Stomach (tissue), 9 donors: ENCODE measurements around the gene RCAN2. TPM values are rescaled to one million over a fixed set of nuclear protein-coding genes. Genes with fewer than 3 reads are reported as not detected.

Experiments used
- DNase-seq, 2 donors: peaks; one replicate each; pipeline versions ENCODE4 v3.0.0 to v3.0.0-alpha.2; 2013 to 2019
- H3K27ac ChIP-seq, 5 donors: fragments of 200-600 bp in 4 of 5; sonication (generic) in 4 of 5; one replicate each; pipeline ENCODE4 v1.5.1; 2013 to 2019; ENCODE audit warnings: mild to moderate bottlenecking in 1 of 5, moderate library complexity in 1 of 5
- H3K27me3 ChIP-seq, 3 donors: fragments of 200-600 bp; sonication (generic); one replicate each; pipeline ENCODE4 v1.5.1; 2017 to 2019; ENCODE audit warnings: mixed run types in 1 of 3
- H3K36me3 ChIP-seq, 4 donors: fragments of 200-600 bp; sonication (generic); 1 replicate in 3 of 4; 2 replicates in 1 of 4; pipeline ENCODE4 v1.5.1; 2016 to 2019
- H3K4me1 ChIP-seq, 4 donors: fragments of 200-600 bp; sonication (generic); one replicate each; pipeline ENCODE4 v1.5.1; 2016 to 2019
- H3K4me3 ChIP-seq, 4 donors: fragments of 200-600 bp; sonication (generic) in 3 of 4; one replicate each; pipeline ENCODE4 v1.5.1; 2016 to 2019; ENCODE audit warnings: mild to moderate bottlenecking in 1 of 4
- H3K9me3 ChIP-seq, 4 donors: fragments of 200-600 bp; sonication (generic); one replicate each; pipeline ENCODE4 v1.5.1; 2016 to 2019
- CTCF ChIP-seq, 7 experiments: fragments of 450-650 bp in 4 of 7; fragments of 200-600 bp in 3 of 7; sonication (generic) in 3 of 7; IDR thresholded peaks; one replicate each; pipeline ENCODE4 v1.5.1; 2016 to 2019; ENCODE audit warnings: antibody characterized with exemption in 7 of 7, control low read depth in 2 of 7, mild to moderate bottlenecking in 1 of 7
- EP300 ChIP-seq: sonication (generic); formaldehyde crosslinking; IDR thresholded peaks from one replicate; pipeline ENCODE4 v1.6.1; 2017; ENCODE audit warnings: antibody characterized with exemption
- POLR2A ChIP-seq, 4 donors: fragments of 450-650 bp; IDR thresholded peaks; one replicate each; pipeline ENCODE4 v1.6.1; 2016; ENCODE audit warnings: antibody characterized with exemption in 4 of 4, control low read depth in 2 of 4, mild to moderate bottlenecking in 1 of 4, moderate library complexity in 1 of 4
- POLR2AphosphoS5 ChIP-seq, 3 donors: sonication (generic); formaldehyde crosslinking; IDR thresholded peaks; one replicate each; pipeline ENCODE4 v1.6.1; 2016; ENCODE audit warnings: antibody characterized with exemption in 3 of 3
- WGBS, 5 donors: extraction: QIAGEN DNeasy Blood & Tissue Kit in 3 of 5; methylation state at CpG; one replicate each; pipeline versions ENCODE4 v1.1.5 to v1.1.7; 2013 to 2018; 5-methylcytosine and 5-hydroxymethylcytosine counted together
- intact Hi-C: fragments of 100-400 bp; cut with DNase I; formaldehyde crosslinking; loops from one replicate; pipeline ENCODE4 v1.15.1; 2023; ENCODE audit warnings: low total_unique reads
- polyA plus RNA-seq, 3 donors: library from polyadenylated mRNA; stranded (reverse); fragments of 200-250 nt; gene quantifications; one replicate each; pipeline ENCODE4 v1.2.3, GENCODE V29; 2013
- total RNA-seq, 5 donors: library from RNA; depleted of rRNA; stranded (reverse); fragments of >200 nt; gene quantifications; one replicate each; pipeline versions ENCODE4 v1.1.0 to v1.2.3, GENCODE V29; 2014 to 2016
- donor health status: healthy with polysubstance abuse.
- donor health status: Bipolar disorder and iron deficiency.
- donor health status: healthy.

RCAN2 gene
- total and polyA plus RNA-seq, 8 donors = 7.2 to 69.2 (median 21.4) TPM

- no peak for DNase-seq
- Histone ChIP-seq H3K4me1 (peaks cover 0 to 17% (median 7%) of the 10 kb centered on the region in 4 donors), H3K27ac (peak overlapping the region; percentile 53 to 76 (median 58)), H3K9me3 (no peaks in the 10 kb centered on the region), H3K36me3 (no peaks in the 10 kb centered on the region), H3K4me3 (no peak overlapping the region), H3K27me3 (no peaks in the 10 kb centered on the region)
- intact Hi-C loops = no loop called here
- TF ChIP-seq CTCF (IDR thresholded peaks at IDR 0.05) (no peak), POLR2AphosphoS5 (IDR thresholded peaks at IDR 0.05) (peak in 1 of 3 donors; percentile 43)
- 61 to 81% (median 68%) methylated on average over 2 of the region's 2 CpGs for WGBS, 5 donors
Measured at GRCh38 chr6:46502486-46503119, 11.4 kb upstream of the RCAN2 start.

- no peaks in the 10 kb centered on the region for H3K27me3 ChIP-seq
- no peaks in the 10 kb centered on the region for H3K36me3 ChIP-seq
- H3K4me3 ChIP-seq = no peak overlapping the region
- no peak for DNase-seq
- intact Hi-C loops = no loop called here
- WGBS, 5 donors = 73 to 78% (median 75%) methylated on average over 8 of the region's 8 CpGs
- TF ChIP-seq POLR2A (IDR thresholded peaks at IDR 0.05) (no peak), EP300 (no peak), CTCF (IDR thresholded peaks at IDR 0.05) (no peak), POLR2AphosphoS5 (IDR thresholded peaks at IDR 0.05) (no peak)
- H3K9me3 ChIP-seq = no peaks in the 10 kb centered on the region
- H3K27ac ChIP-seq = peak overlapping the region in 4 of 5 donors; percentile 53 to 76 (median 63)
- peaks cover 0 to 8% (median 4%) of the 10 kb centered on the region in 4 donors for H3K4me1 ChIP-seq
Measured at GRCh38 chr6:46501136-46502089, 10.2 kb upstream of the RCAN2 start.

GRCh38 chr6:46500382-46500781, 9.1 kb upstream of the RCAN2 start:
- Histone ChIP-seq H3K4me1 (peaks cover 0 to 8% (median 2%) of the 10 kb centered on the region in 4 donors), H3K36me3 (no peaks in the 10 kb centered on the region), H3K27me3 (no peaks in the 10 kb centered on the region), H3K9me3 (no peaks in the 10 kb centered on the region), H3K4me3 (no peak overlapping the region), H3K27ac (peak overlapping the region in 3 of 5 donors; percentile 7 to 30 (median 16))
- TF ChIP-seq CTCF (IDR thresholded peaks at IDR 0.05) (no peak), POLR2A (IDR thresholded peaks at IDR 0.05) (no peak), POLR2AphosphoS5 (IDR thresholded peaks at IDR 0.05) (no peak), EP300 (no peak)
- no peak for DNase-seq
- intact Hi-C loops = no loop called here

- no peak for TF ChIP-seq POLR2AphosphoS5 (IDR thresholded peaks at IDR 0.05)
- TF ChIP-seq POLR2A (IDR thresholded peaks at IDR 0.05) = no peak
- peak in 5 of 7 experiments; percentile 32 to 74 (median 48) for TF ChIP-seq CTCF (IDR thresholded peaks at IDR 0.05)
- TF ChIP-seq EP300 = no peak
- 4 to 8% (median 5%) methylated on average over 26 to 30 of the region's 30 CpGs for WGBS, 5 donors
- DNase-seq = peak; percentile 50 to 76
- intact Hi-C loops = no loop called here
- Histone ChIP-seq H3K27ac (peak overlapping the region; percentile 70 to 88 (median 86)), H3K27me3 (peaks cover 0 to 32% (median 3%) of the 10 kb centered on the region in 3 donors), H3K36me3 (no peaks in the 10 kb centered on the region), H3K9me3 (no peaks in the 10 kb centered on the region), H3K4me1 (peaks cover 0 to 44% (median 18%) of the 10 kb centered on the region in 4 donors), H3K4me3 (peak overlapping the region; percentile 56 to 80 (median 69))
Measured at GRCh38 chr6:46491628-46492547, 639 bp upstream of the RCAN2 start.
